Fibroblast of the conjunctiva (primary cell): Measurements from ENCODE around the gene MIGA2.
"Not testable (repeated sequence)": the region's sequence is repeated elsewhere in the genome, so short reads cannot be mapped to it uniquely, and the experiment has no call there.

Source experiments
- DNase-seq: peaks from one replicate; pipeline ENCODE4 v3.0.0-alpha.2; 2010; ENCODE audit warnings: low read depth

Gene MIGA2, protein sequence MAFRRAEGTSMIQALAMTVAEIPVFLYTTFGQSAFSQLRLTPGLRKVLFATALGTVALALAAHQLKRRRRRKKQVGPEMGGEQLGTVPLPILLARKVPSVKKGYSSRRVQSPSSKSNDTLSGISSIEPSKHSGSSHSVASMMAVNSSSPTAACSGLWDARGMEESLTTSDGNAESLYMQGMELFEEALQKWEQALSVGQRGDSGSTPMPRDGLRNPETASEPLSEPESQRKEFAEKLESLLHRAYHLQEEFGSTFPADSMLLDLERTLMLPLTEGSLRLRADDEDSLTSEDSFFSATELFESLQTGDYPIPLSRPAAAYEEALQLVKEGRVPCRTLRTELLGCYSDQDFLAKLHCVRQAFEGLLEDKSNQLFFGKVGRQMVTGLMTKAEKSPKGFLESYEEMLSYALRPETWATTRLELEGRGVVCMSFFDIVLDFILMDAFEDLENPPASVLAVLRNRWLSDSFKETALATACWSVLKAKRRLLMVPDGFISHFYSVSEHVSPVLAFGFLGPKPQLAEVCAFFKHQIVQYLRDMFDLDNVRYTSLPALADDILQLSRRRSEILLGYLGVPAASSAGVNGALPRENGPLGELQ

DNA sequence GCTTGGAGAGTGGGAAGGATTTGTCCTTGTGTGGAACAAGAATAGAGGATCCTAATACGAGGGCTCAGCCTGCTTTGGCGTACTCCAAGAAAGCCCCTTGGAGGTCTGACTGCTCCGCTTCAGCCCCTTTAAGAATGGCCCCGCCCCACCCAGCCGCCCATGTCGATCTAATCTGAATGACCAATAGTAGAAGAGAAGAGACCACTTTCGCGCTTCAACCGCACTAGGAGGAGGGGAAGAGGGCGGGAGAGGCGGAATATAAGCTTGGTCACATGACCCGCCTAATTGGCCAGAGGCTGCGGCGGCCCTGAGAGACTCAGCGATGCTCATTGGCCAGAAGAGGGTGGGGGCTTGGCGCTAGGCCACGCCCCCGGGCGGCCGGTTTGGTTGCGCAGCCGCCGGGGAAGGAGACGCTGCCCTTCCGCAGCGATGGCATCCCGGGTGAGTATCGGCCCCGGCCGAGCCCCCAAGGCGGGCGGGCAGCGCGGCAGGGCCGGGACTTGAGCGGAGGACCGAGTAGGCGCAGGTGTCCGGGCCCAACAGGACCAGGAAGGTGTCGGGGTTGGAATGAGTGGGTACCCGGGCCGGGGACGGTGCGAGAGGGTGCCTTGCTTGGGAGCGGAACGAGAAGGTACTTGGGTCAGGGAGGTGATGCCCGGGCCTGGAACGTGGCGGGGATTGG lies at the start of gene MIGA2:
Gene MIGA2, plus strand, starts transcription at position 386 of the 682 bp plus-strand sequence. CDS start 3,969 bp downstream, outside the sequence.
- peak; percentile 98 for DNase-seq

- no peak for DNase-seq
Measured at GRCh38 chr9:128986671-128987070, 49.8 kb upstream of the MIGA2 start.

DNA sequence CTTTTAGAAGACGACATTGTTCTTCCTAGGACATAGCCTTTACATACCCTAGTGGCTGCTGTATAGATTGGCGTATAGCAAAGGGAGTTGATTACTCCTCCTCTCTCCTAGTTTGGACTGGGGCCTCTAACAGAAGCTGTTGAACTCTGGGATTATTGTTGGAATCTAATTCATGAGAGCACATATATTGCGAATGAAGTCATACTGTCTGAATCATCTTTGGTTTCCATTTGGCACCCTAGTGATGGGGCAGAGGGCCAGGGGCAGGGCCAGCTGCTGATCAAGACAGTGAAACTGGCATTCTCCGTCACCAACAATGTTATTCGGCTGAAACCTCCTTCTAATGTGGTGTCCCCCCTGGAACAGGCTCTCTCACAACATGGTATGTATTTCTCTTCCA lies 48.6 kb upstream of the MIGA2 start:
- peak; percentile 72 for DNase-seq

GRCh38 chr9:128992995-128993394 lies 43.4 kb upstream of the MIGA2 start:
- no peak for DNase-seq

DNA sequence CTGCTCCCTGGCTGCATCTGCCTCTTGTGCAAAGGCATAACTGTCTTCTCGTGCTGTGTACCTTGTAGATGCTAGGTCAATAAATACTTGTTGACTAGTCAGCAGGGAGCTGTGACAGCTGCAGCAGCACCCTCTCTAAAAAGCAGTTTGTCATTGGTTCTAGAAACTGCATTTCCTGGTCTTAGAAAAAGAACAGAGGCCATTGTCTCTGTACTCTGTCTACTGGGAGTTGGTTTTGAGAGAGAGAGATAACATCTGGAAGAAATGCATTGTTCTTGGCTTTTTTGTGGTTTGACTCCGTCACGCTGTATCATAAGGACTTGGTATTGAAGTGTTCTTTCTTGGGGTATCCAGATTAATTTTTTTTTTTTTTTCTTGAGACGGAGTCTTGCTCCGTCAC lies 40.6 kb upstream of the MIGA2 start:
- DNase-seq: no peak

DNA sequence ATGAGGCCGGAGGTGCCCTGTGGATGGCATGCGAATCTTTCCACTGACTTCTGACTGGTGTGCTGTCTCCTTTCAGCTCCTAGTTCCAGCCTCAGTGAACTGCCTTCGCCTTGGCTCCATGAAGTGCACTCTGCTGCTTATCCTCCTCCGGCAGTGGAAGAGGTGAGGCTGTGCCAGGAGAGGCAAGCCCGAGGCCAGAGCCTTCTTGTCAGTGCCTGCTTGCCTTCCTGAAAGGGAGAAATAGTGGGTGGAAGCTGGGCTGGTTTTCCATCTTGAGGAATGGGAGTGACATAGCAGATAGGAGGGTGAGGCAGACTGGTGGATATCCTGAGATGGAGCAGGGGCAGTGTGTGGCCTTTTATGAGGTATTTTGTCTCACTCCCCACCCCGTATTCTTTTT lies 38.0 kb upstream of the MIGA2 start:
- DNase-seq: no peak

GRCh38 chr9:128999581-129000206 lies 36.7 kb upstream of the MIGA2 start:
- DNase-seq: no peak

GRCh38 chr9:129001504-129002325 lies 34.7 kb upstream of the MIGA2 start:
- DNase-seq: no peak

DNA sequence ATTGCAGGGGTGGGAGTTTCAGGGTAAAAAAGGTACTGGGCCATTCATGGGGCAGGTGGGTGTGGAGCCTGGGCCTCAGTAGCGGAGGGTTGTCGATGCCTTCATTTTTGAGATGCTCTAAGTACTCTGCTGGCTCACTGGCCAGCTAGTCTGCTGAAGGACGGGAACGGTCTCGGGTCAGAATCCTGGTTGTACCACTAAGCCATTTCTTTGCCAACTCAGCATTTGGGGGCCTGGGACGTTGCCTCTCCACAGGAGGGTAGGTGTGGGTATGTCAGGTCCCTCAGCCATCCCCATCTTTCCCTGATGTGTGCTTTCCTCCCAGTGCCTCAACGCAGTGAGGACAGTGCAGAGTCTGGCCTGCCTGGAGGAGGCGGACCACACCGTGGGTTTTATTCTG lies 33.4 kb upstream of the MIGA2 start:
- no peak for DNase-seq

DNA sequence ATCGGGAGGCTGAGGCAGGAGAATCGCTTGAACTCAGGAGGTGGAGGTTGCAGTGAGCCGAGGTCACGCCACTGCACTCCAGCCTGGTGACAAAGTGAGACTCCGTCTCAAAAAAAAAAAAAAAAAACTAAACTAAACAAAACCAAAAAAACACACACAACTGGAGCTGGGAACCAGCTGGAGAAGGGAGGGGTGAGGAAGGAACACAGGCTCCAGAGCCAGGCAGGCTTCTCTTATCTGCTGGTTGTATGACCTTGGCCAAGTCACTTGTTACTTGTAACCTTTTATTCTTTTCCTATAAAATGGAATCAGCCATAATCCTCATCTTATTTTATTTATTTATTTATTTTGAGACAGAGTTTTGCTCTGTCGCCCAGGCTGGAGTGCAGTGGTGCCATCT lies 32.3 kb upstream of the MIGA2 start:
- DNase-seq: not testable (repeated sequence)

DNA sequence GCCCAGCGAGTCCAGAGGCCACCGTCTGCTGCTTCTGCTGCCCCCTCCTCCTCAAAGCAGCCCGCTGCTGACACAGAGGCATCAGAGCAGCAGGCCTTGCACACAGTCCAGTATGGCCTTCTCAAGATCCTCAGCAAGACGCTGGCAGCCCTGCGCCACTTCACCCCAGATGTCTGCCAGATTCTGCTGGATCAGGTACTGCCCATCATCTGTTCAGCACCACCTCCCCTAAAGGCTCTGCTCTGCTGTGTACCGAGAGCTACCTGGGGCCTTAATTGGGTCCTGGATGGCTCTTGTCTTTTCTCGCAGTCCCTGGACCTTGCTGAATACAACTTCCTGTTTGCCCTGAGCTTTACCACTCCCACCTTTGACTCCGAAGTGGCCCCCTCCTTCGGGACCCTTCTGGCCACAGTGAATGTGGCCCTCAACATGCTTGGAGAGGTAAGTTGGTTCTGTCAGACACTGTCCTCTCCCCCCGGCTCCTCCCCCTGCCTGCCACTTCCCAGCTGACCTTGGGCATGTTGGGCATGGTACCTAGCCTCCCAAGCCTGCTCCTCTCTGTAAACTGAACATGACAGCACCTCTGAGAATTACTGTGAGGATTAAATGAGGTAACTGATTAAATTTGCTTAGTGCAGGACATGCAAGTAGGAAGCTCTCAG lies 31.0 kb upstream of the MIGA2 start:
- DNase-seq: no peak

- peak; percentile 63 for DNase-seq
Measured at GRCh38 chr9:129006328-129007034, 29.9 kb upstream of the MIGA2 start.

GRCh38 chr9:129007035-129007765 lies 29.2 kb upstream of the MIGA2 start:
- DNase-seq: no peak

DNA sequence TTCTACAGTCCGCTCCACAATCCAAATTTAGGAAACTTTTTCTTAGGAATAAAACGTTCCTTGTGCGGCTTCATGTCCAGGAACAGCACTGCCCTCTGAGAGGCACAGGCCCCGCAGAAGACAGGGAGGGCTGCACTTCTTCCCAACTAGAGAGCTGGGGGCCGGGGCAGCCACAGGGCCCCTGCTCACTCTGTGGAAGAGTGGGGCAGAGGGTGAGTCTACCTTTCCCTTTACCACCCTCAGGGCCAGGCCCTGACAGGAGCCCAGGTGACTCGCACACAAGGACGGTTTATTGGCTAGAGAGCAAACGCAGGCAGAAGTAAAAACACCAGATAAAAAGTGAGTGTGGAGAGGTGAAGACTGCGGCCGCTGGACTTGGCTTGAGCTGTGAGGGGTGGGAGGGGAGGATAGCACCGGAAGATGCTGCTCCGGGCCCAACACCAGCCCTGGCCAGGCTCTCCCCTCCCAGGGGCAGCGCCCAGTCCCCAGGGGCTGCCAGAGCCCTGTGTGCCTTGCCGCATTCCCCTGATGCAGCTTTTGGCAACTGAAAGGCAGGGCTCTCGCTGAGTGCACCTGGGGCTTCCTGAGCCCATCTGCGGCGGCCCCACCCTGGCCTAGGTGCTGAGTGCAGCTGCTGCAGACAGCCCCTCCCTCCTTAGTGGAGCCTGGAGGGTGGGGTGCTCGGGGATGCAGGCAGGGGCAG lies 28.5 kb upstream of the MIGA2 start:
- no peak for DNase-seq

DNA sequence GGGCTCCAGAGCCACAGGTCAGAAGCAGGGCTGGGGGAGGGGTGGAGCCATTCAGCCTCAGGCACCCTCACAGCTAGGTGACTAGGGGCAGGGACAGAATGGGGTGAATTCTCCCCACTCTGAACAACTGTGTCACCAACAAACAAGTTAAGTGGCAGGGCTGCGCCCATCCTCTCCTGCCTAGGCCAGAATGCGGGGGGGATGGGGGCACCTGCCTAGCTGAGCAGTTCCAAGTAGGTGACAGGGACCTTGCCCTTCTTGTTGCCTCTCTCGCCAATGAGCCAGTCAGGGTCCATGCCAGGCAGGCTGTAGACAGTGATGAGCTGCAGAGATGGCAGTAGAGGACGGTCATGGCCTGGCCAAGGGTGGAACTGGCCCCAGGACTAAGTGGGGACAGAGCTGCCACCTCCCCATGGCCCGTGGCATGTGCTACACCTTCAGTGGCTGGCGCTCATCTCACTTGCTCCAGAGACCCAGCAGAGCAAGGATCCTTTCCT lies 27.9 kb upstream of the MIGA2 start:
- DNase-seq: no peak

DNA sequence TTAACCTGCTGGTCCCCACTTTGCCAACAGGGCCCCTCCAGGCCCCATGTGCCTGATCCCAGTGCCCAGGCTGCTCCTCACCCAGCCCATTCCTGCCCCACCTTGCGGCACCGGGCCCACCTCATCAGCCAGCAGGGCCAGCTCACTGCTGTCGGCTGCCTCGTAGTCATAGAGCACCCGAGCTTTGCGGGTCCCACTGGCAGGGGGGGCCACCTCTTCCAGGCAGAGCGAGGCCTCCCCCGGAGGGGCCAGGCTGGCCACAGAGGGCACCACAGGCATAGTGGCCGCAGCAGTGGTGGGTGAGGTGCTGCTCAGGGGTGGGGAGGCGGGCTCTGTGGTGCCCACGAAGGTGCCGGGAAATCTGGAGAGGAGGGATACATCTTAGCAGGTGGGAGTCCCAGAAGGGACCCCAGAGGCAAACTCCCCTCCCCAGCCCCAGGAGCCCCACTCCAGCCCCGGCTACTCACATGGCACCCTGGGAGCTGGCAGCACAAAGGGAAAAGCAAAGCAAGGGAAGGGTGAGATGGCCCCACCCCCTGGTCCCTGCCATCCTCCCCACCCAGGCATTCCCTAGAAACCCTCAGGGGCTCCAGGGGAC lies 27.3 kb upstream of the MIGA2 start:
- DNase-seq: no peak

- no peak for DNase-seq
Measured at GRCh38 chr9:129009584-129010141, 26.8 kb upstream of the MIGA2 start.

DNA sequence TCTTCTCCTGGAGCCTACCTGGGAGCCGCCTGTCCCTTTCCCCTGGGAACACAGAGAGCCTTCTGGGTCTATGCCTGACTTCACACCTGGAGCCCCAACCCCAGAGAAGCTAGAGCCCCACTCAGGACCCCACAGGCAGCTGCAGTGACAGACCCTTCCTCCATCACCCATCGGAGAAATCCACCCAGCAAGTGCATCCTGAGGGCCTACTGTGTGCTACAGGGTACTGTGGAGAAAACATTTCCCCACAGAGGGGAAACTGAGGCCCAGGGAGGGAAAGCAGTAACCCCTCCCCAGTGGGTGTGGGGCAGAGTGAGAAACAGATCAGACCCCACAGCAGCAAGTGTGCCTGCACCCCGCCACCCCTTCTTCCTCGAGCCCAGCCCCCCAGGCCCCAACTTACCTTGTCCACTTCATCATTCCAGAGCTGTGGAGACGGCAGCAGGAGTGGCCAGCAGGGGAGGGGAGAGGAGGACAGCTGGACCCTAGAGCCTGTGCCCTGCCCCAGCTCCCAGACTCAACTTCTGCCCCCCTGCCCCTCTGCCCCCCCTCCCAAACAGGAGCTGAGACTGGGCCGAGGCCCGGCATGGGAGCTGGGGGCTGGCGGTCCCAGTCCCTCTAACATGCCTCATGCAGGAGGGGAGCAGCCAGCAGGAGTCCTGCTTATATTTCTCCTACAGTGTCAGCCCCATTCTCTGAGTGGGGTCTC lies 26.0 kb upstream of the MIGA2 start:
- no peak for DNase-seq
